ENCODE data around the gene VSIG10.

Gene VSIG10

GRCh38 chr12:118073768-118074167 is 30.0 kb downstream of the VSIG10 start:
- Histone ChIP-seq H3K79me2 (ENCODE audit: insufficient read depth, low read length) (no peaks in the 10 kb centered on the region), H3K4me3 (ENCODE audit: insufficient read depth, low read length, poor library complexity, severe bottlenecking) (no peak overlapping the region), H3K9ac (ENCODE audit: low read length) (no peak overlapping the region), H3K4me2 (ENCODE audit: low read depth, low read length, poor library complexity, severe bottlenecking) (no peak overlapping the region), H3K27ac (ENCODE audit: low read depth, low read length) (no peak overlapping the region), H3K9me2 (replicated peaks; ENCODE audit: insufficient read depth, low read length) (no peaks in the 10 kb centered on the region), H2AFZ (ENCODE audit: low read depth, low read length, severe bottlenecking) (no peak overlapping the region), H3K9me3 (ENCODE audit: insufficient read depth, low read length) (no peaks in the 10 kb centered on the region), H3F3A (ENCODE audit: insufficient read depth) (no peaks in the 10 kb centered on the region), H3K27me3 (ENCODE audit: low read length) (no peaks in the 10 kb centered on the region), H4K20me1 (ENCODE audit: low read depth, low read length) (no peaks in the 10 kb centered on the region), H3K36me3 (ENCODE audit: low read length) (no peaks in the 10 kb centered on the region)
- TF ChIP-seq CTCF (IDR thresholded peaks at IDR 0.05; ENCODE audit: insufficient read depth, low read length, poor library complexity, severe bottlenecking) (no peak), EZH2phosphoT487 (conservative IDR thresholded peaks at IDR 0.05; ENCODE audit: low read length) (no peak)

DNA sequence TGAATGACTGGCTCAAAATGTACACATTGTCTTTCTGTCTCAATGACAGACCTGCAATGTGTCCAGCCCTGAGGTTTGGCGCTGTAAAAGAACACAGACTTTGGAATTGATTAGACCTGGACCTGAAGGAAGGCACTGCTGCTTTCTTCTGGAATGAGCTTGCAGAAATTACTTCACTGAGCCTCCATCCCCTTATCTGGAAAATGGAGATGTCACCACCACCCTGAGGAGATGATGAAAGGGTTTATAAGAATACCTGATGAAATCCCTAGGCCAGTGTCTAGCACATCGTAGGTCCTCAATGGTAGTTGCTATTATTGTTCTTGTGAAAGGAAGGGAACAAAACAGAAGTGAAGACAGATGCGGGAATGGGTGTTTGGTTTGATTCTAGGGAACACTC is 33.2 kb downstream of the VSIG10 start:
- no peaks in the 10 kb centered on the region for H3K9me2 ChIP-seq (replicated peaks; ENCODE audit: insufficient read depth, low read length)
- no peaks in the 10 kb centered on the region for H3K9me3 ChIP-seq (ENCODE audit: insufficient read depth, low read length)
- H2AFZ ChIP-seq (ENCODE audit: low read depth, low read length, severe bottlenecking) = no peak overlapping the region
- no peak overlapping the region for H3K4me3 ChIP-seq (ENCODE audit: insufficient read depth, low read length, poor library complexity, severe bottlenecking)
- no peaks in the 10 kb centered on the region for H3F3A ChIP-seq (ENCODE audit: insufficient read depth)
- H3K9ac ChIP-seq (ENCODE audit: low read length) = no peak overlapping the region
- no peaks in the 10 kb centered on the region for H3K27me3 ChIP-seq (ENCODE audit: low read length)
- H4K20me1 ChIP-seq (ENCODE audit: low read depth, low read length) = no peaks in the 10 kb centered on the region
- no peak overlapping the region for H3K27ac ChIP-seq (ENCODE audit: low read depth, low read length)
- TF ChIP-seq CTCF (IDR thresholded peaks at IDR 0.05; ENCODE audit: insufficient read depth, low read length, poor library complexity, severe bottlenecking) (no peak), EZH2phosphoT487 (conservative IDR thresholded peaks at IDR 0.05; ENCODE audit: low read length) (no peak)
- H3K79me2 ChIP-seq (ENCODE audit: insufficient read depth, low read length) = no peaks in the 10 kb centered on the region
- no peaks in the 10 kb centered on the region for H3K36me3 ChIP-seq (ENCODE audit: low read length)
- no peak overlapping the region for H3K4me2 ChIP-seq (ENCODE audit: low read depth, low read length, poor library complexity, severe bottlenecking)

GRCh38 chr12:118068445-118068844 is 35.4 kb downstream of the VSIG10 start:
- Histone ChIP-seq H3K9me3 (ENCODE audit: insufficient read depth, low read length) (no peaks in the 10 kb centered on the region), H3K9me2 (replicated peaks; ENCODE audit: insufficient read depth, low read length) (no peaks in the 10 kb centered on the region), H3K4me3 (ENCODE audit: insufficient read depth, low read length, poor library complexity, severe bottlenecking) (no peak overlapping the region), H3K9ac (ENCODE audit: low read length) (no peak overlapping the region), H3K36me3 (ENCODE audit: low read length) (no peaks in the 10 kb centered on the region), H2AFZ (ENCODE audit: low read depth, low read length, severe bottlenecking) (no peak overlapping the region), H3K4me2 (ENCODE audit: low read depth, low read length, poor library complexity, severe bottlenecking) (no peak overlapping the region), H4K20me1 (ENCODE audit: low read depth, low read length) (no peaks in the 10 kb centered on the region), H3K27ac (ENCODE audit: low read depth, low read length) (no peak overlapping the region), H3K27me3 (ENCODE audit: low read length) (no peaks in the 10 kb centered on the region), H3K79me2 (ENCODE audit: insufficient read depth, low read length) (no peaks in the 10 kb centered on the region), H3F3A (ENCODE audit: insufficient read depth) (no peaks in the 10 kb centered on the region)
- TF ChIP-seq EZH2phosphoT487 (conservative IDR thresholded peaks at IDR 0.05; ENCODE audit: low read length) (no peak), CTCF (IDR thresholded peaks at IDR 0.05; ENCODE audit: insufficient read depth, low read length, poor library complexity, severe bottlenecking) (no peak)
